Ovary (tissue), 3 donors: ENCODE results near the gene TMTC1.

ENCODE experiments used
- CTCF ChIP-seq, 3 donors: fragments of 450-650 bp in 2 of 3; fragments of 200-600 bp in 1 of 3; IDR thresholded peaks; one replicate each; pipeline versions ENCODE4 v1.5.1 to v1.8.0; 2016 to 2022; ENCODE audit warnings: antibody characterized with exemption in 3 of 3, mild to moderate bottlenecking in 1 of 3
- EP300 ChIP-seq: sonication (generic); formaldehyde crosslinking; IDR thresholded peaks from one replicate; pipeline ENCODE4 v1.6.1; 2017; ENCODE audit warnings: antibody characterized with exemption
- POLR2A ChIP-seq: fragments of 450-650 bp; IDR thresholded peaks from one replicate; pipeline ENCODE4 v1.6.1; 2017; ENCODE audit warnings: antibody characterized with exemption, mild to moderate bottlenecking, moderate library complexity
- donor health status: DM: no; HTN: no; CAD: no.

- TF ChIP-seq CTCF (IDR thresholded peaks at IDR 0.05) (no peak), POLR2A (no peak), EP300 (no peak)
Observed at GRCh38 chr12:29665107-29665506, 118.6 kb downstream of the TMTC1 start.
